HCT116 (cell line): ENCODE measurements around the gene SLC26A9. TPM values are rescaled to one million over a fixed set of nuclear protein-coding genes. Genes with fewer than 3 reads are reported as not detected.

Source experiments
- ATAC-seq: fragments of 200-7000 bp; cut with Tn5 transposase; 2 replicates; pipeline ENCODE4 v1.9.1; 2020; ENCODE audit warnings: mild to moderate bottlenecking, moderate library complexity
- BruUV-seq: library from RNA; stranded (reverse); fragments of 400-500 nt; replicated peaks from 2 replicates; lab custom pipeline; 2021; lab: Mats Ljungman, UMichigan
- CTCF ChIA-PET: fragments of 300-600 bp; sonication (Branson Sonifier 250); formaldehyde crosslinking; loops from one replicate; lab custom pipeline; 2021; ENCODE audit warnings: antibody characterized with exemption; lab: Charles Lee
- POLR2A ChIA-PET: fragments of 300-600, 350-600 bp; sonication (Branson Sonifier 250); formaldehyde crosslinking; loops from one replicate; lab custom pipeline; 2021; ENCODE audit warnings: antibody characterized with exemption; lab: Charles Lee
- RAD21 ChIA-PET, 2 experiments: fragments of 300-600 bp; sonication (Branson Sonifier 250); formaldehyde crosslinking; loops; one replicate each; lab custom pipeline; 2023; ENCODE audit warnings: low total read pairs in 2 of 2; ENCODE audit not compliant: uncharacterized antibody in 2 of 2, unreplicated experiment in 2 of 2, low non-redundant PET in 1 of 2; lab: Charles Lee
- DNase-seq: peaks from one replicate; pipeline ENCODE4 v3.0.0-alpha.2; 2010; ENCODE audit warnings: low read depth, low spot score
- H2AFZ ChIP-seq: fragments of 200-600 bp; shearing (Covaris generic), sonication (generic); 2 replicates; pipeline ENCODE4 v1.6.1; 2017; ENCODE audit warnings: low read depth, mixed run types, mixed read lengths, antibody characterized with exemption, low read length; ENCODE audit not compliant: poor library complexity, severe bottlenecking
- H3K27ac ChIP-seq: 2 replicates; pipeline ENCODE4 v1.5.1; 2012; ENCODE audit warnings: low read depth, low read length
- H3K27me3 ChIP-seq: fragments of 200-600 bp; sonication (generic); 2 replicates; pipeline ENCODE4 v1.6.1; 2016; ENCODE audit warnings: mixed run types, low read length, mixed read lengths; ENCODE audit not compliant: insufficient read depth
- H3K36me3 ChIP-seq, 2 experiments: fragments of 200-500 bp in 1 of 2; fragments of 200-600 bp in 1 of 2; sonication (Bioruptor generic) in 1 of 2; sonication (generic) in 1 of 2; 2 replicates each; pipeline versions ENCODE4 v1.5.1 to v1.6.1; 2014 to 2016; ENCODE audit warnings: low read length in 2 of 2, inconsistent platforms in 1 of 2, mixed read lengths in 1 of 2, mixed run types in 1 of 2; ENCODE audit not compliant: insufficient read depth in 2 of 2, control insufficient read depth in 1 of 2
- H3K4me1 ChIP-seq, 2 experiments: fragments of 200-600 bp in 1 of 2; sonication (generic) in 1 of 2; 2 replicates each; pipeline versions ENCODE4 v1.5.1 to v1.6.1; 2012 to 2017; ENCODE audit warnings: low read length in 2 of 2, inconsistent platforms in 1 of 2, mild to moderate bottlenecking in 1 of 2, mixed read lengths in 1 of 2, mixed run types in 1 of 2, moderate library complexity in 1 of 2; ENCODE audit not compliant: insufficient read depth in 2 of 2, control insufficient read depth in 1 of 2
- H3K4me2 ChIP-seq: fragments of 200-600 bp; sonication (generic); 2 replicates; pipeline ENCODE4 v1.6.1; 2017; ENCODE audit warnings: mixed run types, low read length, mixed read lengths
- H3K4me3 ChIP-seq, 2 experiments: fragments of 200-600 bp in 1 of 2; sonication (generic) in 1 of 2; replicated peaks in 1 of 2; 2 replicates each; pipeline ENCODE4 v1.5.1; 2011 to 2016; ENCODE audit warnings: low read length in 2 of 2, control low read depth in 1 of 2, low read depth in 1 of 2, mild to moderate bottlenecking in 1 of 2, mixed read lengths in 1 of 2, mixed run types in 1 of 2
- H3K79me2 ChIP-seq: fragments of 200-600 bp; sonication (generic); 2 replicates; pipeline ENCODE4 v1.6.1; 2017; ENCODE audit warnings: mild to moderate bottlenecking, mixed run types, low read length, moderate library complexity, mixed read lengths; ENCODE audit not compliant: insufficient read depth
- H3K9ac ChIP-seq: fragments of 200-600 bp; sonication (generic); 2 replicates; pipeline ENCODE4 v1.6.1; 2016; ENCODE audit warnings: low read length, mixed read lengths
- H3K9me2 ChIP-seq: fragments of 200-600 bp; sonication (generic), shearing (Covaris generic); 2 replicates; pipeline ENCODE4 v1.6.1; 2017; ENCODE audit warnings: mixed run types, mild to moderate bottlenecking, moderate library complexity; ENCODE audit not compliant: insufficient read depth
- H3K9me3 ChIP-seq, 2 experiments: fragments of 200-500 bp in 1 of 2; fragments of 200-600 bp in 1 of 2; sonication (Bioruptor generic) in 1 of 2; sonication (generic) in 1 of 2; 2 replicates each; pipeline ENCODE4 v1.6.1; 2014 to 2017; ENCODE audit warnings: low read length in 2 of 2, mixed read lengths in 2 of 2, inconsistent platforms in 1 of 2, low read depth in 1 of 2, mild to moderate bottlenecking in 1 of 2, mixed run types in 1 of 2, moderate library complexity in 1 of 2; ENCODE audit not compliant: control insufficient read depth in 1 of 2, insufficient read depth in 1 of 2
- H4K20me1 ChIP-seq: fragments of 200-600 bp; sonication (generic), shearing (Covaris generic); 2 replicates; pipeline ENCODE4 v1.6.1; 2017; ENCODE audit warnings: mixed run types, mild to moderate bottlenecking, moderate library complexity; ENCODE audit not compliant: insufficient read depth
- EGR1 ChIP-seq: IDR thresholded peaks from 2 replicates; pipeline ENCODE4 v1.6.1; 2012; ENCODE audit warnings: low read depth
- ELF1 ChIP-seq: IDR thresholded peaks from 2 replicates; pipeline ENCODE4 v1.6.1; 2012; ENCODE audit warnings: low read depth, borderline replicate concordance
- EZH2 ChIP-seq: fragments of 200-600 bp; sonication (generic); IDR thresholded peaks from 2 replicates; pipeline ENCODE4 v1.6.1; 2017; ENCODE audit warnings: antibody characterized with exemption, mixed run types
- POLR2A ChIP-seq: IDR thresholded peaks from 2 replicates; pipeline ENCODE4 v1.7.0; 2011; ENCODE audit warnings: borderline replicate concordance; ENCODE audit not compliant: insufficient read depth, insufficient read length; ENCODE audit errors: extremely low read depth
- POLR2AphosphoS5 ChIP-seq: IDR thresholded peaks from 2 replicates; pipeline ENCODE4 v1.6.1; 2011; ENCODE audit warnings: mild to moderate bottlenecking, low read depth, low read length, moderate library complexity
- SIN3A ChIP-seq: IDR thresholded peaks from 2 replicates; pipeline ENCODE4 v1.6.1; 2012; ENCODE audit warnings: low read depth
- SP1 ChIP-seq: IDR thresholded peaks from 2 replicates; pipeline ENCODE4 v1.6.1; 2012; ENCODE audit warnings: low read depth
- YY1 ChIP-seq: IDR thresholded peaks from 2 replicates; pipeline ENCODE4 v1.6.1; 2011; ENCODE audit warnings: low read length, low read depth, moderate library complexity, mild to moderate bottlenecking; ENCODE audit not compliant: insufficient replicate concordance; ENCODE audit errors: extremely low read depth
- ZFX ChIP-seq: fragments of 450-650 bp; IDR thresholded peaks from 2 replicates; pipeline ENCODE4 v1.6.1; 2017
- intact Hi-C: fragments of 100-400 bp; cut with micrococcal nuclease; formaldehyde crosslinking; loops from 2 replicates; pipeline ENCODE4 v1.10.0; 2022
- total RNA-seq: library from RNA; stranded (reverse); gene quantifications from one replicate; pipeline ENCODE4 v1.2.1, GENCODE V29; 2021; ENCODE audit not compliant: unreplicated experiment
- TF ChIP-seq, protein P1 (sequence below): IDR thresholded peaks from 2 replicates; pipeline ENCODE4 v1.6.1; 2012
- TF ChIP-seq, protein P2 (sequence below): IDR thresholded peaks from 2 replicates; pipeline ENCODE4 v1.6.1; 2012

SLC26A9 gene
- total RNA-seq, 1 experiment from 2014 or later = not detected

DNA sequence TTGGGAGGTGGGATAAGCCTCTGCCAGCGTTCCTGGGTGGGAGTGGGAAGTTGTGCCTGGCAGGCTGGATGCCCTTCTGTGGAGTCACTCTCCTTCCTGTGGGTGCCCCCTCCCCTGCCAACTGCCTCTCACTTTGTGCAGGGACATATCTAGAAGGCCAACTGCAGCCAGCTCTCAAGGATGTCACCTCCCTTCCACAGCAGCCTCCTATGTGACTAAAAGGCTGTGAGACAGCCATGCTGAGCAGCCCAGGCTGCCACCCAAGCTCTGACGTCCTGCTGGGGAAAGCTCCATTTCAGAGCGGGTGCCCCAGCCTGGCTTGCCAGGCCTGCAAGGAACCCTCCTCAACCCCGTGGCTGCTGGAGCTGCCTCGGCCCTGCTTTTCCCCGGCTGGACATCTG lies 19.6 kb upstream of the SLC26A9 start:
- ATAC-seq = no peak
- Histone ChIP-seq H3K4me1 (no peaks in the 10 kb centered on the region), H3K27ac (no peak overlapping the region), H3K9me3 (no peaks in the 10 kb centered on the region), H2AFZ (no peak overlapping the region)
- ChIA-PET CTCF (interaction anchor here (2.5 kb wide), 1 partner anchor 15 kb away, joined by 9 read pairs; no protein-coding TSS in a partner anchor), POLR2A (no interaction called here)
- intact Hi-C loops = no loop called here
- DNase-seq = no peak
- BruUV-seq = no TSS peak
- TF ChIP-seq, protein P1, sequence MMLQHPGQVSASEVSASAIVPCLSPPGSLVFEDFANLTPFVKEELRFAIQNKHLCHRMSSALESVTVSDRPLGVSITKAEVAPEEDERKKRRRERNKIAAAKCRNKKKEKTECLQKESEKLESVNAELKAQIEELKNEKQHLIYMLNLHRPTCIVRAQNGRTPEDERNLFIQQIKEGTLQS = no peak
- TF ChIP-seq EGR1 (no peak), SIN3A (no peak), SP1 (no peak), EZH2 (no peak), ELF1 (no peak), POLR2AphosphoS5 (no peak), ZFX (no peak), POLR2A (no peak), YY1 (no peak)
- TF ChIP-seq, protein P2, sequence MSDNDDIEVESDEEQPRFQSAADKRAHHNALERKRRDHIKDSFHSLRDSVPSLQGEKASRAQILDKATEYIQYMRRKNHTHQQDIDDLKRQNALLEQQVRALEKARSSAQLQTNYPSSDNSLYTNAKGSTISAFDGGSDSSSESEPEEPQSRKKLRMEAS = no peak
- TF ChIP-seq, all 23 proteins: peak for 0
- no peak overlapping the region for H3K9ac ChIP-seq
- H3K79me2 ChIP-seq = no peaks in the 10 kb centered on the region
- RAD21 ChIA-PET = no interaction called here
- no peak overlapping the region for H3K4me3 ChIP-seq
- H3K4me2 ChIP-seq = no peak overlapping the region
- no peaks in the 10 kb centered on the region for H3K36me3 ChIP-seq
- peaks cover 11% of the 10 kb centered on the region; the same call in 1 of the 2 replicates for H3K27me3 ChIP-seq
- no peaks in the 10 kb centered on the region for H3K9me2 ChIP-seq
- H4K20me1 ChIP-seq = no peaks in the 10 kb centered on the region
